Kidney epithelial cell (primary cell): Measurements from ENCODE around the gene PGA5. TPM values are rescaled to one million over a fixed set of nuclear protein-coding genes. Genes with fewer than 3 reads are reported as not detected.
"Not testable (repeated sequence)": the region's sequence is repeated elsewhere in the genome, so short reads cannot be mapped to it uniquely, and the experiment has no call there.

Experiments
- DNase-seq: peaks from one replicate; pipeline ENCODE4 v3.0.0-alpha.2; 2010; ENCODE audit warnings: low read depth
- H3K27me3 ChIP-seq: 2 replicates; pipeline ENCODE4 v1.6.0; 2011; ENCODE audit warnings: low read length; ENCODE audit not compliant: control insufficient read depth, insufficient read depth
- H3K36me3 ChIP-seq: 2 replicates; pipeline ENCODE4 v1.5.1; 2011; ENCODE audit warnings: low read length; ENCODE audit not compliant: control insufficient read depth, insufficient read depth
- H3K4me3 ChIP-seq: 2 replicates; pipeline ENCODE4 v1.5.1; 2011; ENCODE audit warnings: low read depth, mild to moderate bottlenecking, control low read depth, low read length
- total RNA-seq: library from RNA; depleted of rRNA; stranded (reverse); fragments of >200 nt; gene quantifications from 2 replicates; pipeline ENCODE4 v1.2.3, GENCODE V29; 2015
- TF ChIP-seq, protein P1 (sequence below): IDR thresholded peaks from 2 replicates; pipeline ENCODE4 v1.5.1; 2011; ENCODE audit warnings: mild to moderate bottlenecking, moderate library complexity, low read length, control low read depth, inconsistent platforms; ENCODE audit not compliant: insufficient read depth, poor library complexity, severe bottlenecking

The PGA5 gene
- total RNA-seq, 1 donor from 2014 or later, result not detected

DNA sequence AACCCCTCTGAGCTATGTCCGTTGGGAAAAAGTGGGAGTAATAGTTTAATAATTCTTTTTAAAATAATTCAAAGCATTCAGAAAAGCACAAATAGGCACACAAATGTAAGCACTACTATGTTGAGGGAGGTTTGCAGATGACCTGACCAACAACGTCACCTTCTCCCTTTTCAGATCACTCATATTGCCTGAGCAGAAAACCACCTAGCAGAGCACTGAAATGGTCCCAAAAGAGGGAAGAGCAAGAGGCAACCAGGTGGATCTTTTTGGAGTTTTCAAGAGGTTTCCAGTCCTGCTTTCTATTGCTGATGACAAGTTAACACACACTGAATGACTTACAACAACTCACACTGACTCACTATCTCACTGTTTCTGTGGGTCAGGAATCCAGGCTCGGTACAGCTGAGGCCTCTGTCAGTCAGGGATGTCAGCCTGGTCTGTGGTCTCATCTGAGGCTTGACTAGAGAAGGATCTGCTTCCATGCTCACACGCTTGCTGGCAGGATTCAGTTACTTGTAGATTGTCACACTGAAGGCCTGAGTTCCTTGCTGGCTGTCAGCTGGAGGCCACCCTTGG lies 41.9 kb upstream of the PGA5 start:
- peaks cover 5% of the 10 kb centered on the region for H3K27me3 ChIP-seq
- DNase-seq, result no peak
- no peak overlapping the region for H3K4me3 ChIP-seq
- no peaks in the 10 kb centered on the region for H3K36me3 ChIP-seq
- TF ChIP-seq, protein P1, sequence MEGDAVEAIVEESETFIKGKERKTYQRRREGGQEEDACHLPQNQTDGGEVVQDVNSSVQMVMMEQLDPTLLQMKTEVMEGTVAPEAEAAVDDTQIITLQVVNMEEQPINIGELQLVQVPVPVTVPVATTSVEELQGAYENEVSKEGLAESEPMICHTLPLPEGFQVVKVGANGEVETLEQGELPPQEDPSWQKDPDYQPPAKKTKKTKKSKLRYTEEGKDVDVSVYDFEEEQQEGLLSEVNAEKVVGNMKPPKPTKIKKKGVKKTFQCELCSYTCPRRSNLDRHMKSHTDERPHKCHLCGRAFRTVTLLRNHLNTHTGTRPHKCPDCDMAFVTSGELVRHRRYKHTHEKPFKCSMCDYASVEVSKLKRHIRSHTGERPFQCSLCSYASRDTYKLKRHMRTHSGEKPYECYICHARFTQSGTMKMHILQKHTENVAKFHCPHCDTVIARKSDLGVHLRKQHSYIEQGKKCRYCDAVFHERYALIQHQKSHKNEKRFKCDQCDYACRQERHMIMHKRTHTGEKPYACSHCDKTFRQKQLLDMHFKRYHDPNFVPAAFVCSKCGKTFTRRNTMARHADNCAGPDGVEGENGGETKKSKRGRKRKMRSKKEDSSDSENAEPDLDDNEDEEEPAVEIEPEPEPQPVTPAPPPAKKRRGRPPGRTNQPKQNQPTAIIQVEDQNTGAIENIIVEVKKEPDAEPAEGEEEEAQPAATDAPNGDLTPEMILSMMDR, result no peak

DNA sequence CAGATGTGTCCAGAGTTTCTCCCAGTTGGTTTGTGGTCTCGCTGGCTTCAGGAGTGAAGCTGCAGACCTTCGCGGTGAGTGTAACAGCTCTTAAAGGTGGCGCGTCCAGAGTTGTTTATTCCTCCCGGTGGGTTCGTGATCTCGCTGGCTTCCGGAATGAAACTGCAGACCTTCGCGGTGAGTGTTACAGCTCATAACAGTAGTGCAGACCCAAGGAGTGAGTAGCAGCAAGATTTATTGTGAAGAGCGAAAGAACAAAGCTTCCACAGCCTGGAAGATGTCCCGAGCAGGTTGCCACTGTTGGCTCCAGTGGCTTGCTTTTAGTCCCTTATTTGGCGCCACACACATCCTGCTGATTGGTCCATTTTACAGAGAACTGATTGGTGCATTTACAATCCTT lies 39.5 kb upstream of the PGA5 start:
- peaks cover 11% of the 10 kb centered on the region for H3K27me3 ChIP-seq
- no peak for DNase-seq
- H3K36me3 ChIP-seq, result no peaks in the 10 kb centered on the region
- TF ChIP-seq, protein P1, result no peak
- H3K4me3 ChIP-seq, result no peak overlapping the region

DNA sequence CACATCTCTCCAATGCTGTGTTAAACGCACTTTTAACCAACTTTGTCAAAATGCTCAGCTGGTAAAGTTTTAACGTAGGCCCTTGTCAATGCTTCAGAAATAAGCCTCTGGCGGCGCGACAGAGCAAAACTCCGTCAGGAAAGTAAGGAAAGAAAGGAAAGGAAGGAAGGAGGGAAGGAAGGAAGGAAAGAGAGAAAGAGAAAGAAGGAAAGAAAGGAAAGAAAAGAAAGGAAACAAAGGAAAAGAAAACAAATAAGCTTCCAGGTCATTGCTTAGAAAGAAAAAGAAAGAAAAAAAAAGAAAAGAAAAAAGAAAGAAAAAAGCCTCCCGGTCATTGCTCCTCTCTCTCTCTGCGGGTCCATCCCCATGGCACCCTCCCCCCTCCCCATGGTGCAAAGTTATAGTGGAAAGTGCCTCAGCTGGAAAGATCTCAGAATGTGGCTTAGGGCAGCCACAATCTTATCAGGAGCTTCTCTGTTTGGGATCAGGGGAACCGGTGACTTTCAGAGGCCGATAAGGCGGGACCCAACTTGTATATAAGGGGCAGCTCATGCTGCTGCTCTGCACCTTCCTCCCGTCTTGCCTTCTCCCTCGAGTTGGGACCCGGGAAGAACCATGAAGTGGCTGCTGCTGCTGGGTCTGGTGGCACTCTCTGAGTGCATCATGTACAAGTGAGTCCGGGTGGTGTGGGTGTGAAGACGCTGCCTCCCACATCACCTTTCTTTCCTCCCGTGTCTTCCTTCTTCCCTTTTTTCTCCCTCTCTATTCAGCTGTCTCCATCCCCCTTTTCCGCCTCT lies 37.8 kb upstream of the PGA5 start, which contains the start of gene PGA3:
Gene PGA3, plus strand, starts transcription at position 566 of the 797 bp plus-strand sequence. Its CDS starts 50 bp downstream, at position 616.
- DNase-seq, result not testable (repeated sequence)

DNA sequence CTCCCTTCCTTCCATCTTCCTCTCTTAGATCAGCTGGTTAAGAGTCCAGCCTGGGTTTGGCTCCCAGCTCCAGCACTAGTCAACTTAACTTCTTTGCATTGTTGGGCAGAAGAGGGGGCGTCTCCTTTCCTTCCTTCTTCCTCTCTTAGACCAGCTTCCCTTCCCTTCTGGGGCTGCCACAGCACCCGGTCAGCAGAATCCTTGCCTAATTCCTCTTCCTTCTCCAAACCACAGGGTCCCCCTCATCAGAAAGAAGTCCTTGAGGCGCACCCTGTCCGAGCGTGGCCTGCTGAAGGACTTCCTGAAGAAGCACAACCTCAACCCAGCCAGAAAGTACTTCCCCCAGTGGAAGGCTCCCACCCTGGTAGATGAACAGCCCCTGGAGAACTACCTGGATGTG lies 37.1 kb upstream of the PGA5 start:
- not testable (repeated sequence) for H3K36me3 ChIP-seq, H3K4me3 ChIP-seq, DNase-seq
- H3K27me3 ChIP-seq, result peaks cover 11% of the 10 kb centered on the region

More for the DNA sequence above, 37.8 kb upstream of the PGA5 start, which contains the start of gene PGA3:
- not testable (repeated sequence) for H3K36me3 ChIP-seq, H3K4me3 ChIP-seq
- H3K27me3 ChIP-seq, result peaks cover 11% of the 10 kb centered on the region

DNA sequence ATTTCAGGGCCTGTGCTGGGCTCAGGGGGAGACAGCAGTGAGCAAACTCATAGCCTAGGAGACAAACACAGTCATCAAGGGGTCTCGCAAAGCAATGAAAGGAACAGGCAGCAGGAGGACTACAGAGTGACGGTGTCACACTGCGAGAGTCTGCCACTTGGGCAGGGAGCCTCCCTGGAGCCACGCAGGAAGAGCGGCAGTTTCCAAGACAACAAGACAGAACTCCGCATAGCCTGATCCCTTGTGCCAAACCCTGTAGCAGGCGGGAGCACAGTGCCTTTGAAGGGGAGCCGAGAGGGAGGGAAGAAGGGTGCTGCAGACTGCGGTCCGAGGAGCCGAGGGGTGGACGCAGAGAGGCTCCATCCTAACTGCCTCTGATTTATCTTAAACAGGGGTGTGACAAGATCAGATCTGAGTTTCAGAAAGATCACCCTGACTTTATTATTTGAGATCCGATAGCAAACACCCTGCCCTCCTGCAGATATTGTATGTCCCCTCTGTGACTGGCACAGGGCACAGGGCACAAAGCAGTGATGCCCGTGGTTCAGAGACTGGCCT lies 36.4 kb upstream of the PGA5 start:
- H3K27me3 ChIP-seq, result peaks cover 11% of the 10 kb centered on the region
- not testable (repeated sequence) for DNase-seq, H3K4me3 ChIP-seq, H3K36me3 ChIP-seq

DNA sequence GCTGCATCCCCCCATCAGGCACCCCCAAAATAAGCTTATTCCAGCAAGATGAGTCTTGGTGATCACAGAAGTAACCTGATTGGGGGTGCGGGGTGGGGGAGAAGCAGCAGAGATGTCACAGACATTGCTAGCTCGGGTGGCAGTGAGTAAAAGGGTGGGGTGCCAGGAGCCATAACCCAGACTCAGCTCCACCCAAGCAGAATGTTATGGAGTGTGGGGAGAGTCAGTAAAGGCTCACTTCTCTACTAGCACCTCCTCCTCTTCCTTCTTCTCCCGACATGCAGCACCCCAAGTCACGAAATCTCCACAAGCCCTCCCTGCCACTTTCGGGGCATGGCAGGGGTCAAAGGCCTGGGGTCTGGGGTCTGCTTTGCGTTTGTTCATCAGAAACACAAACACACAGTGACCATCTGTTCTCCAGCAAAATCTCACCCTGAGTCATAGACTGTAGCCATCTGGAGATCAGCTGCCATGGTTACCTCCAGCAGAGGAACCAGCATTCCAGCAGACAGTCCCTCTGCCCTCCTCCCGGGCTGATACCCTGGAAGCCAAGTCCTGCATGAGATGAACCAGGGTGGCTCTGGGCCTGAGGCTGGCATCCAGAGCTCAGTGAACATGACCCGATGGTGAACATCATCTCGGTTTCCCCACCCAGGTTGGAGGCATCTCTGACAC lies 33.2 kb upstream of the PGA5 start:
- not testable (repeated sequence) for H3K4me3 ChIP-seq, H3K36me3 ChIP-seq, DNase-seq
- H3K27me3 ChIP-seq, result peaks cover 11% of the 10 kb centered on the region

DNA sequence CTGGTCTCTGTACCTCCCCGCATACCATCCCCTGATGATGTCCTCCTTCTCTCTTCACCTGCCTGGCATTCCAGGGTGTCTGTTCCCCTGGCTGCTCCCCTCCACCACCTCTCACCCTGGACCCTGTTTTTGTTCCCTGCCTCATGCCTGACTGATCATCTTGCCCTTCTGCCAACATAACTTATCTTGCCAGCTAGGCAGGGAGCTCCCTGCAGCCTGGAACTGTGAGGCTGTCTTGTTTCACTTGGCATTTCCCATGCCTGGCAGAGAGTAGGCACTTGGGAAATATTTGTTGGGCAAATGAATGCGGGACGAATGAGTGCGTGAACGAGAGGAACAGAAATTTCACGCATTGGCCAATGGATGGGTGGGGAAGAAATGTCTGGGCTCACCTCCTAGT lies 30.3 kb upstream of the PGA5 start:
- not testable (repeated sequence) for H3K27me3 ChIP-seq, H3K36me3 ChIP-seq, H3K4me3 ChIP-seq, DNase-seq

DNA sequence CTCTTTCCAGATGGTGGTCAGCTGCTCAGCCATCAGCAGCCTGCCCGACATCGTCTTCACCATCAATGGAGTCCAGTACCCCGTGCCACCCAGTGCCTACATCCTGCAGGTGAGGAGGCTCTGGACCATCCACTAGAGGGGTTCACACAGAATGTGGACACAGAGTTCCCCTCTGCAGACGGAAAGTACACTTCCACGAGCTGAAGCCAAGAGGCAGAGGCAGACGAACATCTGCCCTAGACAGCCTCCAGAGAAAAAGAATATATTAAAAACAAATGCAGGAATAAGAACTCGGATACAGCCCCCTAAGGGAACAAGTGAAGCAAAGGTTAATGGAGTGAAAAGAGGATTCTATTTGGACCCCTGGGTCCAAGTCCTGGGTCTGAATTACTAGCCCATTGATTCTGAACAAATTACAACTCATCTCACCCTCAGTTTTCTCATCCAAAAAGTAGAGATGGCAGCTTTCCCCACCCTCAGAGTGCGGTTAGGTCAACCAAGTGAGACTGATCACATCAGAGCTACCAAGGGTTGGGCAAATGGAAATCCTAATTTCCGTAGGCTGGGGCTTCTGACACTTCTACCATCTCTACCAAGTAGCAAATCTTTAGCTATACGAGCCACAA lies 29.5 kb upstream of the PGA5 start:
- H3K27me3 ChIP-seq, H3K4me3 ChIP-seq, DNase-seq, H3K36me3 ChIP-seq: not testable (repeated sequence)

DNA sequence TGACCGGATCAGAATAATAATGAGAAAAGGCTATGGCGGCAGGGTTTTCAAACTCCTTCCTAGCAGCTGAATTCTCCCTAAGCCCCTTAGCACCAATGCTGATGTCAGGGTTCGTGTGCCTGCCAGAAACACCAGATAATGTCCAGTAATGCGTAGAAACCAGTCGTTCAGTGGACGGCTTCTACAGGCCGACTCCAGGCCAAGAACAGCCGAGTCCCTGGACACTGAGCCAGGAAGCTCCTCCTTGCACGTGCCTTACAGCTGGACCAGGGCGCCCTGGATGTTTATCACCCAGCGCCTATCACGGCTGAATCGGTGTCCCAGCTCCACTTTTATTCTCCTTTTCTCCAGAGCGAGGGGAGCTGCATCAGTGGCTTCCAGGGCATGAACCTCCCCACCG lies 28.8 kb upstream of the PGA5 start:
- not testable (repeated sequence) for H3K36me3 ChIP-seq, H3K4me3 ChIP-seq, DNase-seq, H3K27me3 ChIP-seq

DNA sequence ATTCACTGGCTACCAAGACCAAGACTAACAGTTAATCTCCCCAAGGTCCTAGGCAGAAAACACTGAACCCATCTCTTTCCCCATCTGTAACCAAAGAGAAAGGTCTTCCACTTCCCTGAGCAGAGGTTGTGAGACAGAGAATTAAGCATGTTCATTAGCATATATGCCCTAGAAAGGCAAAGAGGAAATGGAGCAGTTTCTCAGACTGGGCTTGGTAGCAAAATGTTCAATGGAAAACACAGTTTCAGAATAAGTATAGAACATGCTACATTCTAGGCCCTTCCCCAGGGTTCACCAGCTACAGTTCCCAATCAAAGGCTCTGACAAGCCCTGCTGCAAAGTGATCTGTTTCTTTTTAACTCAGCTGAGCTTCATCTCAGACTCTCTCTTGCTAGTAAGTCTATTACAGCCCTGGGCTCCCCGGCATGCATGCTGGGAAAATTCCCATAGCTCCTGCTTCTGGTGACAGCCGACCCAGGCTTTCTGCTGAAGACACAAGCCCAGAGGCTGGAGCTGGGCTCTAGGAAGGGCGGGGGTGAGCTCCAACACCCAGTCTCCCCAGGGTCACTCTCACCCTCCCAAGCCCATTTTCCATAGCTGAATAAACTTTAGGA lies 27.2 kb upstream of the PGA5 start:
- DNase-seq, H3K27me3 ChIP-seq, H3K4me3 ChIP-seq, H3K36me3 ChIP-seq: not testable (repeated sequence)

DNA sequence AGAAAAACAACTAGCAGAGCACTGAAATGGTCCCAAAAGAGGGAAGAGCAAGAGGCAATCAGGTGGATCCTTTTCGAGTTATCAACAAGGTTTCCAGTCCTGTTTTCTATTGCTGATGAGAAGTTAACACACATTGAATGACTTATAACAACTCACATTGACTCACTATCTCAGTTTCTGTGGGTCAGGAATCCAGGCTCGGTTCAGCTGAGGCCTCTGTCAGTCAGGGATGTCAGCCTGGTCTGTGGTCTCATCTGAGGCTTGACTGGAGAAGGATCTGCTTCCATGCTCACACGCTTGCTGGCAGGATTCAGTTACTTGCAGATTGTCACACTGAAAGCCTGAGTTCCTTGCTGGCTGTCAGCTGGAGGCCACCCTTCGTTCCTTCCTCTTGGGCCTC lies 22.7 kb upstream of the PGA5 start:
- H3K27me3 ChIP-seq, H3K4me3 ChIP-seq, H3K36me3 ChIP-seq, DNase-seq: not testable (repeated sequence)
